Caco-2 (cell line): ENCODE results near the gene FAM83B. TPM values are rescaled to one million over a fixed set of nuclear protein-coding genes. Genes with fewer than 3 reads are reported as not detected.

Experiments used
- BruUV-seq: library from RNA; stranded (reverse); fragments of 400-500 nt; replicated peaks from 2 replicates; lab custom pipeline; 2021; lab: Mats Ljungman, UMichigan
- CTCF ChIA-PET: fragments of 300-600 bp; sonication (Branson Sonifier 250); formaldehyde crosslinking; loops from one replicate; lab custom pipeline; 2022; ENCODE audit warnings: antibody characterized with exemption; lab: Charles Lee
- POLR2A ChIA-PET: fragments of 300-600 bp; sonication (Branson Sonifier 250); formaldehyde crosslinking; loops from one replicate; lab custom pipeline; 2022; ENCODE audit warnings: antibody characterized with exemption; lab: Charles Lee
- DNase-seq, 2 experiments: peaks; one replicate each; pipeline versions ENCODE4 v3.0.0 to v3.0.0-alpha.2; 2020 to 2022
- H3K27me3 ChIP-seq: replicated peaks from 2 replicates; pipeline ENCODE4 v1.6.0; 2011; ENCODE audit warnings: low read length; ENCODE audit not compliant: control insufficient read depth, insufficient read depth
- H3K36me3 ChIP-seq: 2 replicates; pipeline ENCODE4 v1.5.1; 2011; ENCODE audit warnings: low read length; ENCODE audit not compliant: control insufficient read depth, insufficient read depth
- H3K4me1 ChIP-seq: fragments of 250-450 bp; sonication (Bioruptor Pico); 2 replicates; pipeline ENCODE4 v1.5.1; 2020; ENCODE audit warnings: mild to moderate bottlenecking
- H3K4me3 ChIP-seq: 2 replicates; pipeline ENCODE4 v1.5.1; 2011; ENCODE audit warnings: low read depth, mild to moderate bottlenecking, control low read depth, low read length
- H3K9me3 ChIP-seq: fragments of 250-450 bp; sonication (Bioruptor Pico); 2 replicates; pipeline ENCODE4 v1.5.1; 2020; ENCODE audit warnings: mild to moderate bottlenecking, moderate library complexity
- H3K27ac Mint-ChIP-seq: one replicate; pipeline ENCODE4 v1.8.0; 2022; ENCODE audit warnings: mixed read lengths; ENCODE audit not compliant: unreplicated experiment
- H3K27me3 Mint-ChIP-seq: one replicate; pipeline ENCODE4 v1.8.0; 2022; ENCODE audit warnings: mixed read lengths; ENCODE audit not compliant: insufficient read depth, unreplicated experiment
- H3K36me3 Mint-ChIP-seq: one replicate; pipeline ENCODE4 v1.8.0; 2022; ENCODE audit warnings: mild to moderate bottlenecking, mixed read lengths; ENCODE audit not compliant: insufficient read depth, unreplicated experiment
- H3K4me1 Mint-ChIP-seq: one replicate; pipeline ENCODE4 v1.8.0; 2022; ENCODE audit warnings: low read depth, mixed read lengths; ENCODE audit not compliant: unreplicated experiment
- H3K4me3 Mint-ChIP-seq: one replicate; pipeline ENCODE4 v1.8.0; 2022; ENCODE audit warnings: mild to moderate bottlenecking, moderate library complexity, mixed read lengths; ENCODE audit not compliant: unreplicated experiment
- H3K9me3 Mint-ChIP-seq: one replicate; pipeline ENCODE4 v1.8.0; 2022; ENCODE audit warnings: mixed read lengths; ENCODE audit not compliant: unreplicated experiment
- CTCF ChIP-seq, 2 experiments: fragments of 200-600 bp in 1 of 2; IDR thresholded peaks; 1 replicate in 1 of 2; 2 replicates in 1 of 2; pipeline versions ENCODE4 v1.5.1 to v1.8.0; 2011 to 2022; ENCODE audit warnings: antibody characterized with exemption in 1 of 2, control low read depth in 1 of 2, inconsistent platforms in 1 of 2, low read depth in 1 of 2, low read length in 1 of 2, mild to moderate bottlenecking in 1 of 2, moderate library complexity in 1 of 2; ENCODE audit not compliant: insufficient read depth in 1 of 2, severe bottlenecking in 1 of 2, unreplicated experiment in 1 of 2
- intact Hi-C: fragments of 100-400 bp; cut with micrococcal nuclease; formaldehyde crosslinking; loops from one replicate; pipeline ENCODE4 v1.10.0; 2022; ENCODE audit not compliant: unreplicated experiment
- total RNA-seq: library from RNA; stranded (reverse); gene quantifications from 2 replicates; pipeline ENCODE4 v1.2.3, GENCODE V29; 2022

FAM83B gene
- total RNA-seq, 1 experiment from 2014 or later: 16.9 TPM

GRCh38 chr6:54847799-54848597 lies 1.4 kb downstream of the FAM83B start:
- H3K9me3 Mint-ChIP-seq: peaks cover 10% of the 10 kb centered on the region
- Histone ChIP-seq H3K36me3 (no peaks in the 10 kb centered on the region; the same call in 1 of the 2 replicates), H3K4me3 (peak overlapping the region; percentile 43), H3K9me3 (no peaks in the 10 kb centered on the region), H3K4me1 (peaks cover 22% of the 10 kb centered on the region), H3K27me3 (no peaks in the 10 kb centered on the region)
- peak overlapping the region; percentile 98 for H3K4me3 Mint-ChIP-seq
- no peak for TF ChIP-seq CTCF (IDR thresholded peaks at IDR 0.05; ENCODE audit: insufficient read depth in 1 of 2, low read depth in 1 of 2, low read length in 1 of 2, severe bottlenecking in 1 of 2, unreplicated experiment in 1 of 2)
- BruUV-seq: no TSS peak
- peak overlapping the region; percentile 93 for H3K27ac Mint-ChIP-seq
- CTCF ChIA-PET: interaction anchor here (0.6 to 1.9 kb wide), 3 partner anchors 8 to 377 kb away, joined by 4 to 6 read pairs (median 4); no protein-coding TSS in a partner anchor
- POLR2A ChIA-PET: no interaction called here
- DNase-seq: no peak
- H3K36me3 Mint-ChIP-seq: peaks cover 26% of the 10 kb centered on the region
- intact Hi-C loops: loop anchor here (1.0 to 2.0 kb wide), 3 partner anchors 17 to 129 kb away; no protein-coding TSS in a partner anchor
- no peaks in the 10 kb centered on the region for H3K27me3 Mint-ChIP-seq
- peaks cover 34% of the 10 kb centered on the region for H3K4me1 Mint-ChIP-seq

GRCh38 chr6:54850114-54850513 lies 3.5 kb downstream of the FAM83B start:
- Mint-ChIP-seq H3K36me3 (peaks cover 39% of the 10 kb centered on the region), H3K9me3 (peaks cover 10% of the 10 kb centered on the region), H3K27me3 (no peaks in the 10 kb centered on the region), H3K27ac (no peak overlapping the region), H3K4me1 (peaks cover 18% of the 10 kb centered on the region), H3K4me3 (no peak overlapping the region)
- no peaks in the 10 kb centered on the region for H3K27me3 ChIP-seq
- intact Hi-C loops: no loop called here
- ChIA-PET POLR2A (no interaction called here), CTCF (interaction anchor here (0.7 kb wide), 1 partner anchor 413 kb away, joined by 5 read pairs; no protein-coding TSS in a partner anchor)
- H3K4me1 ChIP-seq: peaks cover 18% of the 10 kb centered on the region
- no peak for TF ChIP-seq CTCF (IDR thresholded peaks at IDR 0.05; ENCODE audit: insufficient read depth in 1 of 2, low read depth in 1 of 2, low read length in 1 of 2, severe bottlenecking in 1 of 2, unreplicated experiment in 1 of 2)
- BruUV-seq: no TSS peak
- DNase-seq: no peak
- no peaks in the 10 kb centered on the region; the same call in 1 of the 2 replicates for H3K36me3 ChIP-seq
- H3K4me3 ChIP-seq: no peak overlapping the region
- no peaks in the 10 kb centered on the region for H3K9me3 ChIP-seq

GRCh38 chr6:54856129-54856528 lies 9.6 kb downstream of the FAM83B start:
- no peaks in the 10 kb centered on the region for H3K27me3 Mint-ChIP-seq
- intact Hi-C loops: loop anchor here (5.0 kb wide), 1 partner anchor 386 kb away; no protein-coding TSS in a partner anchor
- no TSS peak for BruUV-seq
- ChIA-PET POLR2A (no interaction called here), CTCF (interaction anchor here (0.6 kb wide), 1 partner anchor 8 kb away, joined by 4 read pairs; no protein-coding TSS in a partner anchor)
- H3K27ac Mint-ChIP-seq: no peak overlapping the region
- H3K4me1 ChIP-seq: peaks cover 17% of the 10 kb centered on the region
- peaks cover 24% of the 10 kb centered on the region for H3K36me3 Mint-ChIP-seq
- TF ChIP-seq CTCF (IDR thresholded peaks at IDR 0.05; ENCODE audit: insufficient read depth in 1 of 2, low read depth in 1 of 2, low read length in 1 of 2, severe bottlenecking in 1 of 2, unreplicated experiment in 1 of 2): no peak
- H3K4me3 Mint-ChIP-seq: no peak overlapping the region
- peaks cover 5% of the 10 kb centered on the region for H3K9me3 Mint-ChIP-seq
- no peaks in the 10 kb centered on the region for H3K27me3 ChIP-seq
- no peaks in the 10 kb centered on the region for H3K9me3 ChIP-seq
- H3K36me3 ChIP-seq: no peaks in the 10 kb centered on the region
- peaks cover 29% of the 10 kb centered on the region for H3K4me1 Mint-ChIP-seq
- peak in 1 of 2 experiments; percentile 8 for DNase-seq
- H3K4me3 ChIP-seq: no peak overlapping the region
